T-cell (primary cell): ENCODE data around the gene BRI3. TPM values are rescaled to one million over a fixed set of nuclear protein-coding genes. Genes with fewer than 3 reads are reported as not detected.
A peak's percentile ranks its signal among the peaks of the same experiment; 100 is the strongest.

Experiments
- ATAC-seq, 4 experiments: fragments of 200-7000 bp in 3 of 4; fragments of 150-1000 bp in 1 of 4; cut with Tn5 transposase; replicated peaks in 1 of 4; 1 replicate in 3 of 4; 2 replicates in 1 of 4; pipeline ENCODE4 v1.10.0; 2021; ENCODE audit warnings: moderate library complexity in 3 of 4, mild to moderate bottlenecking in 2 of 4, moderate number of reproducible peaks in 1 of 4
- CTCF ChIA-PET, 2 donors: fragments of 300-600 bp; sonication (Branson Sonifier 250); formaldehyde crosslinking; loops; one replicate each; lab custom pipeline; 2022; ENCODE audit warnings: antibody characterized with exemption in 2 of 2; lab: Charles Lee
- POLR2A ChIA-PET, 2 donors: fragments of 300-600 bp; sonication (Branson Sonifier 250); formaldehyde crosslinking; loops; one replicate each; lab custom pipeline; 2022; ENCODE audit warnings: antibody characterized with exemption in 2 of 2; lab: Charles Lee
- DNase-seq, 35 experiments: peaks; one replicate each; pipeline versions ENCODE4 v3.0.0 to v3.0.0-alpha.2; 2013 to 2023
- H3K27ac ChIP-seq: one replicate; pipeline ENCODE4 v1.5.1; 2013; ENCODE audit warnings: low read length
- H3K27me3 ChIP-seq, 2 experiments: replicated peaks in 1 of 2; 1 replicate in 1 of 2; 2 replicates in 1 of 2; pipeline versions ENCODE4 v1.6.1 to v1.7.0; 2013; ENCODE audit warnings: low read length in 1 of 2, mixed read lengths in 1 of 2; ENCODE audit not compliant: control insufficient read depth in 2 of 2, insufficient read depth in 2 of 2; ENCODE audit errors: extremely low read depth in 1 of 2
- H3K36me3 ChIP-seq, 2 donors: 1 replicate in 1 of 2; 2 replicates in 1 of 2; pipeline versions ENCODE4 v1.6.1 to v1.7.0; 2013; ENCODE audit warnings: low read length in 1 of 2; ENCODE audit not compliant: control insufficient read depth in 2 of 2, insufficient read depth in 1 of 2; ENCODE audit errors: extremely low read depth in 1 of 2
- H3K4me1 ChIP-seq, 2 experiments: 1 replicate in 1 of 2; 2 replicates in 1 of 2; pipeline versions ENCODE4 v1.6.1 to v1.7.0; 2013; ENCODE audit warnings: low read length in 2 of 2, mixed read lengths in 1 of 2; ENCODE audit not compliant: insufficient read depth in 2 of 2, control insufficient read depth in 1 of 2; ENCODE audit errors: extremely low read depth in 1 of 2
- H3K4me3 ChIP-seq, 2 donors: 1 replicate in 1 of 2; 2 replicates in 1 of 2; pipeline versions ENCODE4 v1.5.1 to v1.7.0; 2013; ENCODE audit warnings: mild to moderate bottlenecking in 2 of 2, low read length in 1 of 2, moderate library complexity in 1 of 2; ENCODE audit not compliant: control insufficient read depth in 1 of 2; ENCODE audit errors: extremely low read depth in 1 of 2
- H3K9me3 ChIP-seq: 2 replicates; pipeline ENCODE4 v1.7.0; 2013
- H3K27ac Mint-ChIP-seq, 2 donors: one replicate each; pipeline ENCODE4 v1.8.0; 2020 to 2021; ENCODE audit warnings: mild to moderate bottlenecking in 2 of 2, mixed read lengths in 2 of 2
- H3K27me3 Mint-ChIP-seq, 2 donors: one replicate each; pipeline ENCODE4 v1.8.0; 2021 to 2022; ENCODE audit warnings: mixed read lengths in 2 of 2
- H3K36me3 Mint-ChIP-seq: one replicate; pipeline ENCODE4 v1.8.0; 2021; ENCODE audit warnings: mixed read lengths
- H3K4me1 Mint-ChIP-seq, 3 donors: one replicate each; pipeline ENCODE4 v1.8.0; 2020 to 2022; ENCODE audit warnings: mixed read lengths in 3 of 3, mild to moderate bottlenecking in 1 of 3
- H3K4me3 Mint-ChIP-seq, 3 donors: one replicate each; pipeline ENCODE4 v1.8.0; 2020 to 2022; ENCODE audit warnings: mild to moderate bottlenecking in 3 of 3, mixed read lengths in 3 of 3, moderate library complexity in 3 of 3
- H3K9me3 Mint-ChIP-seq, 3 donors: one replicate each; pipeline ENCODE4 v1.8.0; 2020 to 2022; ENCODE audit warnings: mixed read lengths in 3 of 3
- WGBS: methylation state at CpG from one replicate; pipeline ENCODE4 v1.1.5; 2013; ENCODE audit warnings: missing lambda C conversion rate; ENCODE audit not compliant: insufficient coverage; 5-methylcytosine and 5-hydroxymethylcytosine counted together
- total RNA-seq, 35 experiments: library from RNA in 6 of 35; stranded (reverse) in 6 of 35; fragments of 120-200 nt in 1 of 35; gene quantifications; one replicate each; pipeline versions ENCODE4 v1.2.1 to v1.2.4 and lab custom pipeline; 2013 to 2026

Gene BRI3
- total RNA-seq, 5 donors from 2014 or later (not counting 1 experiment from before 2014, with no cell fraction given), result 53.4 to 73.0 (median 61.2) TPM

GRCh38 chr7:98278408-98278807, 3.1 kb upstream of the BRI3 start:
- Mint-ChIP-seq H3K4me3 (no peak overlapping the region), H3K27ac (no peak overlapping the region), H3K36me3 (no peaks in the 10 kb centered on the region), H3K27me3 (no peaks in the 10 kb centered on the region), H3K4me1 (peaks cover 12 to 17% (median 15%) of the 10 kb centered on the region in 3 donors), H3K9me3 (no peaks in the 10 kb centered on the region)
- no peaks in the 10 kb centered on the region for H3K27me3 ChIP-seq
- ATAC-seq (no peak), DNase-seq (no peak)
- no peaks in the 10 kb centered on the region for H3K9me3 ChIP-seq
- H3K27ac ChIP-seq, result no peak overlapping the region
- H3K4me1 ChIP-seq, result peaks cover 4 to 23% of the 10 kb centered on the region in 2 experiments
- POLR2A ChIA-PET, result no interaction called here
- no peak overlapping the region for H3K4me3 ChIP-seq
- no peaks in the 10 kb centered on the region for H3K36me3 ChIP-seq
- CTCF ChIA-PET, result no interaction called here
- WGBS, result 89% methylated on average over 5 of the region's 5 CpGs

DNA sequence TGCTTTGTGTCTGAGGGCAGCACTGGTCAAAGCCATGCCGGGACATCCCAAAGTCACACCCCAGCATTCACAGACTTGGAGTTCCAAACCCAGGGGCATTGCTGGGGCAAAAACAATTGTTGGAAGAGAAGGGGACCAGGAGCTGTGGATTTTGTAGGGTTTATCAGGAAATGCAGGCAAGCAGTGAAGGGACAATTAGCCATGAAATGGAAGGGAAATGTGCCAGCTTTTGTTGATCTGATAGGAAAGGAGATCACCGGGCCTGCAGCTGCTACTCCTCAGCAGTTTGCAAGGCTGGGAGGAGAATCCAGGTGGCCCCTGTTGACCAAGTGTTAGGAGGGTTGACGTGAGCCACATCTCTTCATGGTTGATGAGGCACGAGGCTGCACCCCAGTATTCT, 2.5 kb upstream of the BRI3 start:
- no peaks in the 10 kb centered on the region for H3K36me3 Mint-ChIP-seq
- H3K4me1 Mint-ChIP-seq, result peaks cover 13 to 22% (median 20%) of the 10 kb centered on the region in 3 donors
- Histone ChIP-seq H3K4me3 (no peak overlapping the region), H3K36me3 (no peaks in the 10 kb centered on the region), H3K4me1 (peaks cover 4 to 28% of the 10 kb centered on the region in 2 experiments), H3K27ac (no peak overlapping the region), H3K9me3 (no peaks in the 10 kb centered on the region), H3K27me3 (no peaks in the 10 kb centered on the region)
- ATAC-seq, result no peak
- H3K4me3 Mint-ChIP-seq, result no peak overlapping the region
- no peaks in the 10 kb centered on the region for H3K9me3 Mint-ChIP-seq
- ChIA-PET POLR2A (no interaction called here), CTCF (no interaction called here)
- H3K27ac Mint-ChIP-seq, result no peak overlapping the region
- no peaks in the 10 kb centered on the region for H3K27me3 Mint-ChIP-seq
- DNase-seq, result no peak
- WGBS, result 80% methylated on average over 1 of the region's 4 CpGs

GRCh38 chr7:98280296-98280695, 1.2 kb upstream of the BRI3 start:
- no peaks in the 10 kb centered on the region for H3K27me3 ChIP-seq
- H3K27me3 Mint-ChIP-seq, result no peaks in the 10 kb centered on the region
- H3K36me3 Mint-ChIP-seq, result no peaks in the 10 kb centered on the region
- ChIA-PET CTCF (interaction anchor here (0.6 to 1.0 kb wide), 6 partner anchors 13 to 600 kb away, joined by 3 to 4 read pairs (median 3); no protein-coding TSS in a partner anchor), POLR2A (interaction anchor here (0.6 to 1.2 kb wide), 3 partner anchors 13 to 30 kb away, joined by 3 to 8 read pairs (median 4); no protein-coding TSS in a partner anchor)
- no peak for DNase-seq
- H3K27ac Mint-ChIP-seq, result peak overlapping the region; percentile 83 to 84
- H3K4me1 ChIP-seq, result peaks cover 4 to 42% of the 10 kb centered on the region in 2 experiments
- 33% methylated on average over 1 of the region's 7 CpGs for WGBS
- ATAC-seq, result no peak
- no peaks in the 10 kb centered on the region for H3K9me3 Mint-ChIP-seq
- peak overlapping the region; percentile 83 to 85 (median 84) for H3K4me3 Mint-ChIP-seq
- H3K4me3 ChIP-seq, result peak overlapping the region; percentile 57 to 88
- H3K36me3 ChIP-seq, result no peaks in the 10 kb centered on the region
- peak overlapping the region; percentile 63 for H3K27ac ChIP-seq
- no peaks in the 10 kb centered on the region for H3K9me3 ChIP-seq
- H3K4me1 Mint-ChIP-seq, result peaks cover 26 to 35% (median 33%) of the 10 kb centered on the region in 3 donors

DNA sequence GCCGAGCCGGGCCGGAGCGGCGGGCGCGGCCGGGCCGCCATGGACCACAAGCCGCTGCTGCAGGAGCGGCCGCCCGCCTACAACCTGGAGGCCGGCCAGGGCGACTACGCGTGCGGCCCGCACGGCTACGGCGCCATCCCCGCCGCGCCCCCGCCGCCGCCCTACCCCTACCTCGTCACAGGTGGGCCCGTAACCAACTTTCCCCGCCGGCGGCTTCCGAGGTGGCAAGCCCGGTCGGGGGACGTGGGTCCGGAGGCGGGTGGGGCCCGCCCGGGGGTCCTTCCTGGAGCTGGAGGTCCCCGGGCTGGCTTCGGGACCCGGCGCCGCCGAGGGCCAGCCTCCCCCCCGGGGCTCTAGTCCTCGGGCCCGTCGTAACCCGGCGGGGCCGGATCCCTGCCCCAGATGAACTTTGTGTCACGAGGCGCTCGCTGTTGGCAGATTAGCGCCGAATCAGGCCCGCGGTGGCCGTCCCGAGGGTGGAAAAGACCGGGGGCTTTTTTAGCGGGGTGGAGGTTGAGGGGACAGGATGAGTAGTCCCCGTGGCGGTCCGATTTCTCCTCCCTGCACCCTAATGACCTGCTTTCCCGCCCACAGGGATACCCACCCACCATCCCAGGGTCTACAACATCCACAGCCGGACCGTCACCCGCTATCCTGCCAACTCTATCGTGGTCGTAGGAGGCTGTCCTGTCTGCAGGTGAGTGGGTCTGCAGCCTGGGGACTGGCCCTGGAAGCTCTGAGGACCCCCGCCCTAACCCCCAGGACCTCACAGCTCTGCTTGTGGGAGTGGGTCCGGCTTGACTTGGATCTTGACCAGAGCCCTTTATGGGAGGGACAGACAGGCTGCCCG, 496 bp downstream of the BRI3 start:
- H3K4me1 ChIP-seq, result peaks cover 4 to 57% of the 10 kb centered on the region in 2 experiments
- no peaks in the 10 kb centered on the region for H3K27me3 Mint-ChIP-seq
- CTCF ChIA-PET, result no interaction called here
- H3K9me3 Mint-ChIP-seq, result no peaks in the 10 kb centered on the region
- POLR2A ChIA-PET, result no interaction called here
- DNase-seq (peak in 12 of 35 experiments; percentile 7 to 35 (median 19)), ATAC-seq (peak; percentile 32 to 40 (median 34))
- WGBS, result 7% methylated on average over 64 of the region's 77 CpGs
- peak overlapping the region; percentile 77 to 84 (median 79) for H3K4me3 Mint-ChIP-seq
- peak overlapping the region; percentile 56 to 63 for H3K4me3 ChIP-seq
- no peaks in the 10 kb centered on the region for H3K27me3 ChIP-seq
- peaks cover 0 to 4% of the 10 kb centered on the region in 2 donors for H3K36me3 ChIP-seq
- H3K4me1 Mint-ChIP-seq, result peaks cover 26 to 41% (median 39%) of the 10 kb centered on the region in 3 donors
- no peaks in the 10 kb centered on the region for H3K36me3 Mint-ChIP-seq
- no peak overlapping the region for H3K27ac ChIP-seq
- H3K9me3 ChIP-seq, result no peaks in the 10 kb centered on the region
- peak overlapping the region; percentile 45 to 79 for H3K27ac Mint-ChIP-seq

DNA sequence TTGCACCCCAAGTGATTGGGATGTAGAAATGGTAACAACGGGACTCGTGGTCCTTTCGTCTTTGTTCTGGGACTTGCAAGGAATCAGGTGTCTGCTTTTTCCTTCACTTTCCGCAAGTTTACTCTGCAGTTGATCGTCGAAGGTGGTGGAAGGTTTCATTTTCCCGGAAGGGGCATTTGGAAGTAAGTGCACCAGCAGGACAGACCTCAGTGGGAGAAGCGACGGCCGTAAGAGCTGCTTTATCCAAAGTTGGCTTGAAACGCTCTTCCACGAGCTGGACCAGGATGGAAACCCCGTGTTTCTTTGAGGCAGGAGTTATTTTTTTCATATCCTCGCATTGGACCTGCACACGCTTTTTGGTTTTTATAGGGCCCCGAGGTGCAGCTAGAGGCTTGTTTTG, 1.2 kb downstream of the BRI3 start:
- Mint-ChIP-seq H3K27ac (peak overlapping the region; percentile 63 to 79), H3K4me3 (peak overlapping the region; percentile 77 to 84 (median 79)), H3K36me3 (no peaks in the 10 kb centered on the region), H3K27me3 (no peaks in the 10 kb centered on the region), H3K4me1 (peaks cover 26 to 41% (median 39%) of the 10 kb centered on the region in 3 donors), H3K9me3 (no peaks in the 10 kb centered on the region)
- Histone ChIP-seq H3K4me3 (peak overlapping the region in 1 of 2 donors; percentile 63), H3K27ac (no peak overlapping the region), H3K4me1 (peaks cover 4 to 63% of the 10 kb centered on the region in 2 experiments), H3K36me3 (peaks cover 0 to 4% of the 10 kb centered on the region in 2 donors), H3K9me3 (no peaks in the 10 kb centered on the region), H3K27me3 (no peaks in the 10 kb centered on the region)
- DNase-seq, result no peak
- ChIA-PET CTCF (interaction anchor here in 1 of 2 donors (0.9 kb wide), 1 partner anchor 32 kb away, joined by 4 read pairs; no protein-coding TSS in a partner anchor), POLR2A (no interaction called here)
- ATAC-seq, result no peak
- 82% methylated on average over 5 of the region's 16 CpGs for WGBS

- peaks cover 0 to 4% of the 10 kb centered on the region in 2 donors for H3K36me3 ChIP-seq
- Mint-ChIP-seq H3K4me3 (peak overlapping the region; percentile 77 to 84 (median 79)), H3K27me3 (no peaks in the 10 kb centered on the region), H3K36me3 (no peaks in the 10 kb centered on the region), H3K9me3 (no peaks in the 10 kb centered on the region), H3K27ac (peak overlapping the region; percentile 63 to 79), H3K4me1 (peaks cover 27 to 42% (median 39%) of the 10 kb centered on the region in 3 donors)
- no peak overlapping the region for H3K27ac ChIP-seq
- CTCF ChIA-PET, result interaction anchor here in 1 of 2 donors (0.9 kb wide), 1 partner anchor 32 kb away, joined by 4 read pairs; no protein-coding TSS in a partner anchor
- 94% methylated on average over 11 of the region's 19 CpGs for WGBS
- peak overlapping the region in 1 of 2 donors; percentile 35 for H3K4me3 ChIP-seq
- POLR2A ChIA-PET, result no interaction called here
- H3K27me3 ChIP-seq, result no peaks in the 10 kb centered on the region
- H3K4me1 ChIP-seq, result peaks cover 4 to 65% of the 10 kb centered on the region in 2 experiments
- no peaks in the 10 kb centered on the region for H3K9me3 ChIP-seq
- DNase-seq, result no peak
- no peak for ATAC-seq
Observed at GRCh38 chr7:98283127-98283886, 1.8 kb downstream of the BRI3 start.
